Measurements from ENCODE around the gene GKAP1. TPM values are rescaled to one million over a fixed set of nuclear protein-coding genes. Genes with fewer than 3 reads are reported as not detected.

GKAP1 gene
- total RNA-seq, 2 experiments from 2014 or later, result 8.5 to 8.6 TPM

DNA sequence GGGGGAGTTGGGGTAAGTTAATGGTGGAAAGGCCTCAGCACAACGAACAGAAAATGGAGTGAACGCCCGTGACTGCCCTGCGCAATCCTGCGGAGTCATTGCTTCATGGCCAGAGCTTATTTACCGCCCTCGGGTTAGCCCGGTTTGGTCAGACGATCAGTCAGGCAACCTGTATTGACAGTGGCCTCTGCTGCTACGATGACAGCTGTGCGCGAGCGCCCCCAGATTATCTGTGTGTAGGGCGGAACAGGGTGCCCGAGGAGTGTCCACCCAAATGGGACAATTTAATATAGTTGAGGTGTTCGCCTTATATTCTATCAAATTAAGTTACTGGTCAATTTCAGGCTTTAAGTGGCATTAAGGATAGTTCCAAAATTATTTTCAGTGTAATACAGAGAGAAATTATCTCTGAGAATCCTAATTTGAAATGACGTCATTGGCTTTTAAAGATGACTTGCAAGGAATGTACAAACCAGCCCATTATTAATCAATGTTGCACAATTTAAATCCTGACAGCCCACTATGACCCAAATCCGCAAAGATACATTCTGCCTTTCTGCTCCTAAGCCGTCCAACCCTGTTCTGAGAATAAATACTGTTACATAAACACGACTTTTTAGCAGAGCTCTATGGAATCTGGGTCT, 108.9 kb downstream of the GKAP1 start:
- H3K9me2 ChIP-seq (ENCODE audit: insufficient read depth, low read length), result no peaks in the 10 kb centered on the region
- H4K20me1 ChIP-seq (ENCODE audit: insufficient read depth, low read length), result peaks cover 13% of the 10 kb centered on the region; the same call in 1 of the 2 replicates
- intact Hi-C loops (cut with micrococcal nuclease; ENCODE audit: unreplicated experiment), result loop anchor here (2.0 to 5.0 kb wide), 2 partner anchors 109 to 212 kb away; partner anchors contain the start of genes GKAP1 and KIF27
- H3K4me3 ChIP-seq (ENCODE audit: low read depth, low read length, poor library complexity, severe bottlenecking), result peak overlapping the region; percentile 89
- ChIA-PET POLR2A (interaction anchor here (0.7 to 3.5 kb wide), 12 partner anchors 12 to 901 kb away, joined by 3 to 41 read pairs (median 3); partner anchors contain the start of genes HNRNPK and IDNK), CTCF (ENCODE audit: unreplicated experiment) (no interaction called here)
- H2AFZ ChIP-seq (ENCODE audit: low read length), result peak overlapping the region; percentile 85; the same call in 1 of the 2 replicates
- peaks cover 30% of the 10 kb centered on the region for H3K4me1 ChIP-seq (ENCODE audit: insufficient read depth, low read length, poor library complexity, severe bottlenecking)
- no peak for TF ChIP-seq EZH2phosphoT487 (IDR thresholded peaks at IDR 0.05; ENCODE audit: borderline replicate concordance, low read depth, low read length)
- TF ChIP-seq, protein P1, sequence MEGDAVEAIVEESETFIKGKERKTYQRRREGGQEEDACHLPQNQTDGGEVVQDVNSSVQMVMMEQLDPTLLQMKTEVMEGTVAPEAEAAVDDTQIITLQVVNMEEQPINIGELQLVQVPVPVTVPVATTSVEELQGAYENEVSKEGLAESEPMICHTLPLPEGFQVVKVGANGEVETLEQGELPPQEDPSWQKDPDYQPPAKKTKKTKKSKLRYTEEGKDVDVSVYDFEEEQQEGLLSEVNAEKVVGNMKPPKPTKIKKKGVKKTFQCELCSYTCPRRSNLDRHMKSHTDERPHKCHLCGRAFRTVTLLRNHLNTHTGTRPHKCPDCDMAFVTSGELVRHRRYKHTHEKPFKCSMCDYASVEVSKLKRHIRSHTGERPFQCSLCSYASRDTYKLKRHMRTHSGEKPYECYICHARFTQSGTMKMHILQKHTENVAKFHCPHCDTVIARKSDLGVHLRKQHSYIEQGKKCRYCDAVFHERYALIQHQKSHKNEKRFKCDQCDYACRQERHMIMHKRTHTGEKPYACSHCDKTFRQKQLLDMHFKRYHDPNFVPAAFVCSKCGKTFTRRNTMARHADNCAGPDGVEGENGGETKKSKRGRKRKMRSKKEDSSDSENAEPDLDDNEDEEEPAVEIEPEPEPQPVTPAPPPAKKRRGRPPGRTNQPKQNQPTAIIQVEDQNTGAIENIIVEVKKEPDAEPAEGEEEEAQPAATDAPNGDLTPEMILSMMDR (conservative IDR thresholded peaks at IDR 0.05; ENCODE audit: low read length), result peak; percentile 68
- peaks cover 14% of the 10 kb centered on the region for H3K36me3 ChIP-seq (ENCODE audit: insufficient read depth, low read length)
- H3K27ac ChIP-seq (ENCODE audit: low read depth, low read length, poor library complexity, severe bottlenecking), result peak overlapping the region; percentile 85
- peak; percentile 44 for DNase-seq (ENCODE audit: low spot score)
- H3K79me2 ChIP-seq (ENCODE audit: insufficient read depth, low read depth, low read length), result peaks cover 40% of the 10 kb centered on the region
- no peaks in the 10 kb centered on the region for H3K9me3 ChIP-seq (ENCODE audit: low read length)
- no TSS peak for BruUV-seq (replicated peaks)
- H3K4me2 ChIP-seq (ENCODE audit: low read length), result peak overlapping the region; percentile 84

DNA sequence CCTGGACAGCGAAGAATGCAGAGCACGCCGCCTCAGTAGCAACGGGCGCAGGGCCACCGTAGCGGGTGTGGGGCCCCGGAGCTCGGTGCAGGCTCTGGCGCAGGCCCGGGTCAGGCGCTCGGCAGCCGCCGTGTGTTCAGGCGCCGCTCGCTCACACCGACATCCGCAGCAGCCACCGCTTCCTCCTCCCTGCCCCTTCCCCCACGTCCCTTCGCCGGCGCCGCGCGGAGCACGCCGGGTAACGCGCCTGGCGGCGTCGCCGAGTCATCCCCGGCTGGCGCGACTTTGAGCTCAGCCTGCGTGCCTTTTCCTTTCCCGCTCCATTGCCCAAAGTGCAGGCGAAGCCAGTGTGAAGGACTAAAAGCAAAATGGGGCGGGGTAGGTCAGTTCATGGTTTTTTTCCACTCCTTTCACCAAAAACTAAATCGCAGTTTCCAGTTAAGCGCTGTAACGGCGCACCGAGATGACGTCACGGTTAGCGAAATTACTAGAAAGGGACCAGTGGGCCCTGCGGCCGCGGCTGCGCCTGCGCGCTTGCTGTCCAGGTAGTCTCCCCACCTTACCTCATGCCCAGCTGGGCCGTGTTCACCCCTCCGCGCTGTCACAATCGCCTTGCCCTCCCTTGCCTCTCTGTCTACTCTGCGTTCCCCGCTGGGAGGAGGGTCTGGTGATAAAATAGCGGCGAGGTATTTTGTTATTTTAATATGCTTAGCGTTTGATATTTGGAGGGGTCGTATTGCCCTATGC, 109.6 kb downstream of the GKAP1 start, which contains the start of gene UBQLN1:
Gene UBQLN1, minus strand, starts transcription at position 191 of the 747 bp plus-strand sequence. CDS start 279 bp downstream, outside the sequence.
- no TSS peak for BruUV-seq (replicated peaks)
- H3K79me2 ChIP-seq (ENCODE audit: insufficient read depth, low read depth, low read length), result peaks cover 47% of the 10 kb centered on the region
- peak; percentile 95 for DNase-seq (ENCODE audit: low spot score)
- peak within 1 kb of the TSS; percentile 85 for H3K27ac ChIP-seq (ENCODE audit: low read depth, low read length, poor library complexity, severe bottlenecking)
- no peaks in the 10 kb centered on the region for H3K9me3 ChIP-seq (ENCODE audit: low read length)
- ChIA-PET CTCF (ENCODE audit: unreplicated experiment) (no interaction called here), POLR2A (interaction anchor here (0.7 to 3.5 kb wide), 13 partner anchors 11 to 276 kb away, joined by 3 to 41 read pairs (median 3); partner anchors contain the start of genes HNRNPK and IDNK)
- peak within 1 kb of the TSS; percentile 84 for H3K4me2 ChIP-seq (ENCODE audit: low read length)
- H4K20me1 ChIP-seq (ENCODE audit: insufficient read depth, low read length), result peaks cover 13% of the 10 kb centered on the region; the same call in 1 of the 2 replicates
- H2AFZ ChIP-seq (ENCODE audit: low read length), result peak within 1 kb of the TSS; percentile 85
- peaks cover 15% of the 10 kb centered on the region for H3K36me3 ChIP-seq (ENCODE audit: insufficient read depth, low read length)
- peak within 1 kb of the TSS; percentile 89 for H3K4me3 ChIP-seq (ENCODE audit: low read depth, low read length, poor library complexity, severe bottlenecking)
- no peaks in the 10 kb centered on the region for H3K9me2 ChIP-seq (ENCODE audit: insufficient read depth, low read length)
- TF ChIP-seq, protein P1 (conservative IDR thresholded peaks at IDR 0.05; ENCODE audit: low read length), result no peak
- no peak for TF ChIP-seq EZH2phosphoT487 (IDR thresholded peaks at IDR 0.05; ENCODE audit: borderline replicate concordance, low read depth, low read length)
- H3K4me1 ChIP-seq (ENCODE audit: insufficient read depth, low read length, poor library complexity, severe bottlenecking), result peaks cover 37% of the 10 kb centered on the region
- intact Hi-C loops (cut with micrococcal nuclease; ENCODE audit: unreplicated experiment), result loop anchor here (1.0 to 5.0 kb wide), 5 partner anchors 15 to 272 kb away; partner anchors contain the start of genes GKAP1, HNRNPK, IDNK and KIF27
